SU-DHL-6 (cell line): ENCODE measurements around the gene KMT2E.

Experiments
- EZH2phosphoT487 ChIP-seq: fragments of 200-600 bp; sonication (generic), shearing (Covaris generic); conservative IDR thresholded peaks from 2 replicates; pipeline ENCODE4 v1.6.1; 2018; ENCODE audit warnings: mild to moderate bottlenecking, antibody characterized with exemption, low read length, moderate library complexity, mixed read lengths
- TF ChIP-seq, protein P1 (sequence below): fragments of 200-600 bp; sonication (generic); IDR thresholded peaks from one replicate; pipeline ENCODE4 v1.5.1; 2017; ENCODE audit warnings: antibody characterized with exemption, mild to moderate bottlenecking, low read length, moderate library complexity; ENCODE audit not compliant: insufficient read depth, poor library complexity, severe bottlenecking

DNA sequence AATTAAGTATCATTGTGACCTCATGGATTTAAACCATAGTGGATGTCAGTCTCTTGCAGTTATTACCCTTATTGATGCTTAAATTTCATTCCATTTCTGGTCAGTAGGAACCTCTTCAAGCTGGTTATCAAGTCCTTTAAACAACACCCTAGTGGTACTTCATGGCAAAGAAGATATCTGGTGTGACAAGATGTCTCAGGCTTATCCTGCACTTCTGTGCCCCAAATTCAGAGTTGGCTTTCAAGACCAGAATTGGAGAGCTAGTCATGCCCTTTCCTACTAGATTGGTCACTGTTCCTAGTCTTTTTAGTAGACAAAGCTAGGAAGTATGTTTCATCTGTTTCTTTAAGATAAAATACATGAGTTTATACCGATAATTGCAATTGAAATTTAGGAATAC lies 54.9 kb downstream of the KMT2E start:
- TF ChIP-seq, protein P1, sequence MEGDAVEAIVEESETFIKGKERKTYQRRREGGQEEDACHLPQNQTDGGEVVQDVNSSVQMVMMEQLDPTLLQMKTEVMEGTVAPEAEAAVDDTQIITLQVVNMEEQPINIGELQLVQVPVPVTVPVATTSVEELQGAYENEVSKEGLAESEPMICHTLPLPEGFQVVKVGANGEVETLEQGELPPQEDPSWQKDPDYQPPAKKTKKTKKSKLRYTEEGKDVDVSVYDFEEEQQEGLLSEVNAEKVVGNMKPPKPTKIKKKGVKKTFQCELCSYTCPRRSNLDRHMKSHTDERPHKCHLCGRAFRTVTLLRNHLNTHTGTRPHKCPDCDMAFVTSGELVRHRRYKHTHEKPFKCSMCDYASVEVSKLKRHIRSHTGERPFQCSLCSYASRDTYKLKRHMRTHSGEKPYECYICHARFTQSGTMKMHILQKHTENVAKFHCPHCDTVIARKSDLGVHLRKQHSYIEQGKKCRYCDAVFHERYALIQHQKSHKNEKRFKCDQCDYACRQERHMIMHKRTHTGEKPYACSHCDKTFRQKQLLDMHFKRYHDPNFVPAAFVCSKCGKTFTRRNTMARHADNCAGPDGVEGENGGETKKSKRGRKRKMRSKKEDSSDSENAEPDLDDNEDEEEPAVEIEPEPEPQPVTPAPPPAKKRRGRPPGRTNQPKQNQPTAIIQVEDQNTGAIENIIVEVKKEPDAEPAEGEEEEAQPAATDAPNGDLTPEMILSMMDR = no peak
- no peak for TF ChIP-seq EZH2phosphoT487
